Globus pallidus (tissue), 1 donor: Measurements from ENCODE around the gene ZCRB1.
"Not testable (repeated sequence)": the region's sequence is repeated elsewhere in the genome, so short reads cannot be mapped to it uniquely, and the experiment has no call there.

Experiments
- DNase-seq: peaks from one replicate; pipeline ENCODE4 v3.0.0-alpha.2; 2015; ENCODE audit warnings: low spot score

ZCRB1 gene, protein sequence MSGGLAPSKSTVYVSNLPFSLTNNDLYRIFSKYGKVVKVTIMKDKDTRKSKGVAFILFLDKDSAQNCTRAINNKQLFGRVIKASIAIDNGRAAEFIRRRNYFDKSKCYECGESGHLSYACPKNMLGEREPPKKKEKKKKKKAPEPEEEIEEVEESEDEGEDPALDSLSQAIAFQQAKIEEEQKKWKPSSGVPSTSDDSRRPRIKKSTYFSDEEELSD

DNA sequence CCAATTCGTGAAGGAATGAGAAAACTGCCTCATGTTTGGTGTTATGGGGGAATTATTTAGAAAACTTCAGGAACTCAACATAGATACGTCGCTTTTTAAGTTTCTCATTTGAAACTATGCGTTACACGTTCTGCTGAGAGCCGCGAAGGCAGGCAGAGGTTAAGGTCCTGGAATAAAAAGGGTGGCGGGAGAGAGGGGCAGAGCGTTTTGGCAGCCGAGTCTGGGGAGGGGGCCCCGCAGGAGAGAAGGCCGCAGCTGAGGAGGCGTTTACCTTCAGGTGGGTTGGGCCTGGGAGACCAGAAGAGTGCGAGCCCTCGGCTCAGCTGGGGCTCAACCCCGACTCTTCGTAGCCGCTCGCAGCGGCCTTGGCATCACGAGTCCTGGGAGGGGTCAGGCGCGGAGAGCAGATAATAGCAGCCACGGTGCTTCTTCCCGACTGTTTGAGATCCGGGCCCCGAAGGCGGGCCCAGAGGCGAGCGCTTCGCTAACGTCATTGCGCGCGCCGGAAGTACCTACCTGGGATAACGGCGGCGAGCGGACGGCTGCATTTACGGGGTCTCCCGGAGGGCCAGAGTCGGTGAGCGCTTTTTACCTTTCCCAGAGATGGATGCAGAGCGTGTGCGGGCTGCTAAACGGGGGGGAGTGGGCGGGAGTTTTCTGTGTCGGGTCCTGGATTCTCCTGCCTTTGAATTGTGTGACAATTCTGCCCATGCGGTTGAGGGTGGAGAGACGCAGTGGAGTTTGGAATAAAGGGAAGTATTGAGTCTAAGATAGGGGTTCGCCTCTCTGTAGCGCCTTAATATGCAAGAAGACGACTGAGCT, at the start of gene ZCRB1, which contains the start of gene PPHLN1:
ZCRB1 (minus strand) TSS at position 442 of the 822 bp plus-strand sequence. CDS start 1,992 bp downstream, outside the sequence.
PPHLN1 (plus strand) TSS at position 515 of the 822 bp plus-strand sequence. CDS start 9,736 bp downstream, outside the sequence.
- peak; percentile 76 for DNase-seq

DNA sequence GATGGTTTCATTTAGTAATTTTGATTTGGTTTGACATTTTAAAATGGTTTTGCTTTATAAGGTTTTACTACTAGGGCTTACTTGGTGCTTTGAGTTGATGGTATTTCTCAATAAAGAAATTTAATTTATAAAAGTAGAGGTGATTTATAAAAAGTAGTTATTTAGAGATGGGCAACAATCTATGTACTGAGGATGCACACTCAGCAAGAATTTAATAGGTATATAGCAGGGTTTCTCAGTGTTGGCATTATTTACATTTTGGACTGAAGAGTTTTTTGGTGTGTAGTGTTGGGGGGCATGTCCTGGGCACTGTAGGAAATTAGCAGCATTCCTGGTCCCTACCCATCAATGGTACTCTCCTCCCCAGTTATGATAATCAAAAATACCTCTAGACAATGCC, 47.8 kb upstream of the ZCRB1 start:
- DNase-seq, result no peak

DNA sequence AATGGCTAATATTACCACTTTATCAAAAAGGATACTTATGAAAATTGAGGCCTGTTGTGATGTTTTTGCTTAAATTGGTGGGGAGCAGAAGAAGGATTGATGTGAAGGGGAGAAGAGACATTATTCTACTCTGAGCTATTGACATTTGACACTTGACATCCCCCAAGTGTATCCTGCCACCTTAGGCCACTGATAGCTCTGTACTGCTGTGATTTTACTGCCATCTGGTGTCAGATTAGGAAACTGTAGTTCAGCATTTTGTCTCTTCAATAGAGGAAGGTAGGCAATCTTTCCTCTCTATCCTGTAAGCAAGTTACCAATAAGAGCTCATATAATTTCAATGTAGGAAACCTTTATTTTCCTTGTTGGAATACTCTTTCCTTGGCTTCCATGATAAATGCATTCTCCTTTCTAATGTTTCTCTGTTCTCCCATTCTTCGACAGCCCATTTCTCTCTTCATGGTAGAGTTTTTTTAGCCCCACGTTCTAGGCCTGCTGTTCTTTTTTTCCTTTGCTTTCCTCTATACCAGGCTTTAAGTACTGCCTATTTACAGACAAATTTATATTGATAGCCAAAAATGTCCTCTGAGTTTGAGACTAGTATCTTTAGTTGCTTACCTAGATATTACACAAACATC, 46.4 kb upstream of the ZCRB1 start:
- peak; percentile 54 for DNase-seq

DNA sequence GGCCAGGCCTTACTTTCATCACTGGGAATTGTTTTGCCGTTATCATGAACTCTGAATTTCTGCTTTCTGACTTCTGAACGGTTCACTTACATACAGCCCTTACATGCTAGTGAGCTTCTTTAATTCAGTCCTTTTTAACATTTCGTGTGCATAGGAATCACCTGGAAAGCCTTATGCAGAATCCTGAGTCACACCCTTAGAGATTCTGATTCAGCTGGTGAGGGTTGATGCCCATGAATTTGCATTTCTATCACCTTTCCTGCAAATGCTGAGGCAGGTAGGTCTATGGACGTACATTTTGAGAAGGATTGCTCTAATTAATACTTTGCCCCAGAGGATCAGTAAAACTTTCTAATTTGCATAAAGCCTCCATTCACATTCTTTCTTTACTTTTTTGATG, 44.1 kb upstream of the ZCRB1 start:
- DNase-seq, result no peak

DNA sequence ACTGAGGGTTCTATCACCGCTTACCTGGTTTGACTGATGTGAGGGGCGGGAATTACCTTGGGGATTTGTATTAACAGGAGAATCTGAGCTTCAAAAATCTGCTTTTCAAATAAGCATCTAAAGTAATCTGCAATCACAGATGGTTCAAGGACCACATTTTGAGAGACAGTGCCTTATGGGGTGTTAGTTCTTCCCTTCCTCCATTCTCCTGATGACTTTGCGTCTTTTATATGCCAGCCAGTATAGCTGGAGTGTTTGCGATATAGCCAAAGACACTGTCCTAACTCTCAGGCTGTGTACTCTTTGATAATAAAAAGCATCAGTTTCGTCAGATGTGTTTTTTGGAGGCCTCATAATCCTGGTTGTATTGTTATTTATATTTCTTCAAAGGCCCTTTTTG, 39.6 kb upstream of the ZCRB1 start:
- no peak for DNase-seq

DNA sequence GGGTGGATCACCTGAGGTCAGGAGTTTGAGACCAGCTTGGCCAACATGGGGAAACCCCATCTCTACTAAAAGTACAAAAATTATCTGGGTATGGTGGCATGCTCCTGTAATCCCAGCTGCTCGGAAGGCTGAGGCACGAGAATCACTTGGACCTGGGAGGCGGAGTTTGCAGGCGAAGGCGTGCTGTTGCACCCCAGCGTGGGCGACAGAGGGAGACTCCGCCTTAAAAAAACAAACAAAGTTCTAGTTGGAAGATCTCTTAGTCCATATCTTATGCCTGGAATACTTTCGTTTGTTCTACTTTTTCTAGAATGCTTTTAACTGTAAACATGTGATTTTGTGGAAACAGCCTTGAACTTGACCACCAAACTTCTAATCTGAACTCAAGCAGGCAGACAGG, 38.8 kb upstream of the ZCRB1 start:
- no peak for DNase-seq

DNA sequence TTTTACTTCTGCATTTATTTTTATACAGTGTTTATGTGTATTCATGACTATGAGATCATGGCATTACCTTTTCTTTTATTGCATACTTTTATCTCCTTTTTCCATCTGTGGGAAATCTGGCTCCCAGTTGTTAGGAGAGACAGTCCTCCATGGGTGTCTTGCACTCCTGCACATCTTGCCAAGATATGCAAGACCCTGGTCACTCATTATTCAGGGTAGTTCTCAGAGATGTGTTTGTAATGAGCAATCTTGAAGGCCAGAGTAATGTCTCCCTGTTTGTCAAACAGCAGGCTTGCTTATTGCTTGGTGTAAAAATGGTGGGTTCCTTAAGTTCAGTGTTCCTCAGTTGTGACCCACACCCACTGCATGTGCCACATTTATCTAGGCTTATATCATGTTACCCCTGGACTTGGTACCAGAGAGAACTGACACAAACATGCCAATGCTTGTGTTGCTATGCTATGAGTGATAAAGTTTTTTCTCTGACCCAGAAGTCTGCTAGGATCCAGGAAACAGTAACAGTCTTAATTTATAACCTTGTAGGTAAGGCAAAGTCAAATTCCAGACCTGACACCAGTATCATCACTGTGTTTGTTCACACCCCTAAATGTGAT, 36.9 kb upstream of the ZCRB1 start:
- no peak for DNase-seq

DNA sequence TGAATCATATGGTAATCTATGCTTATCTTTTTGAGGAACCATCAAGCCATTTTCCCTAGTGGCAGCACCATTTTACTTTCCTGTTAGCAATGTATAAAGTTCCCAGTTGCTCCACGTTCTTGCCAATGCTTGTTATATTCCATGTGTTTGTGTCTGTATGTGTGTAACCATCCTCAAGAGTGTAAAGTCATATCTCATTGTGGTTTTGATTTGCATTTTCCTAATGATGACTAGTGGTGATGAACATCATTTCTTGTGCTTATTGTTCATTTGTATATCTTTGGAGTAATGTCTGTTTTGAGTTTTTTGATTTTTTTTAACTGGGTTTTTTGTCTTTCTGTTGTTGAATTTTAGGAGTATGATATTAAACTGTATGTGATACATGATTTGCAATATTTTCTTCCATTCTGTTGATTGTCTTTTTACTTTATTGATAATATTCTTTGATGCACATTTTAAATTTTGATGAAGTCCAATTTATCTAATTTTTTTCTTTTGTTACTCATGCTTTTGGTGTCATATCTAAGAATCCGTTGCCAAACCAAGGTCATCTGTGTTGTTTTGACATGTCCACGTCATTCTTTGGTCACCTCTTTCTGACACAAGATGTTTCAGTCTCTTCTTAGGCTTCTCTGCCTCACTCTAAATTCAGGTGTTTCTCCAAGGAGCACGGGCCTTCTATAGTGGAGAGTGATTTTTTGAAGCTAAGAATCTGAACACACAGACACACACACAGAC, 36.2 kb upstream of the ZCRB1 start:
- no peak for DNase-seq

DNA sequence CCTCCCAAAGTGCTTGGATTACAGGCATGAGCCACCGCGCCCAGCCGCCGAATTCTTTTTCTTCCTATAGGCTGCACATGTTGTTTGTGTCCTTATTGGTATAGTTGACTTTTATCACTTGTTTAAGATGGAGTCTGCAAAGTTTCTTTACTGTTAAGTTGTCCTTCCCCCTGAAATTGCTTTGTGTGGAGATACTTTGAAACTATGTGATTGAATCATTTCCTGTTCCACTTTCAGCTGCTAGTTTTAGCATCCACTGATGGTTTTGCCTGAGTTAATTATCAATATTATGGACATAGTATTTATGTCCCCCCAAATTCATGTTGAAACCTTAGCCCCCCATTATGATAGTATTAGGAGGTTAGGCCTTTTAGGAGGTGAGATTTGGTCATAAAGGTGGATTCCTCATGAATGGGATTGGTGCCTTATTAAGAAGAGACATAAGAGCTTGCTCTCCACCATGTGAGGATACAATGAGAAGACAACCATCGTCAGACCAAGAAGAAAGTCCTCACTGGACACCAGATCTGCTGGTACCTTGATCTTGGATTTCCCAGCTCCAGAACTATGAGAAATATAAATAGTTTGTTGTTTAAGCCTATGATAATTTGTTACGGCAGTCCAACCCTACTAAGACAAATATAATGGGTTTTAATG, 35.0 kb upstream of the ZCRB1 start:
- no peak for DNase-seq

DNA sequence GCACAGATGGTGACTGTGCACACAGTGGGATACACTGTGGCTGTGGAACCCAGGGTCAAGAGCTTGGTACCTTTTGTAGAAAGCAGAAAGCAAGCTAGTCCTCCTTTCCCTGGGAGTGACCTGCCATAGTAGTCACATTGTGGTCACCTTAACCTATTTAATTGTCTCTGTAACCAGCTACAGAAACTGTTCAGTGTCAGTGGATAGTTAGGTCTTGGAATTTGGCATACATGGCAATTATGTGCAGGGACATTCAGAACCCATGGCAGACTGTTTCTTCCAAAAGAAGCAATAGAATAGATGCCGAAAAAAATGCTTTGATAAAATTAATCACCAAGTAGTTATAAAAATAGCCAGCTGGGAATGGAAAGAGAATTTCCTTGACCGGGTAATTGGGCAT, 30.4 kb upstream of the ZCRB1 start:
- no peak for DNase-seq

DNA sequence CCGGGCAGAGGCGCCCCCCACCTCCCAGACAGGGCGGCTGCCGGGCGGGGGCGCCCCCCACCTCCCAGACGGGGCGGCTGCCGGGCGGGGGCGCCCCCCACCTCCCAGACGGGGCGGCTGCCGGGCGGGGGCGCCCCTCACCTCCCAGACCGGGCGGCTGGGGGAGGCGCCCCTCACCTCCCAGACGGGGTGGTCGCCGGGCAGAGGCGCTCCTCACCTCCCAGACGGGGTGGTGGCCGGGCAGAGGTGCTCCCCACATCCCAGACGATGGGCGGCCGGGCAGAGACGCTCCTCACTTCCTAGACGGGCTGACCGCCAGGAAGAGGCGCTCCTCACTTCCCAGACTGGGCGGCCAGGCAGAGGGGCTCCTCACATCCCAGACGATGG, 24.1 kb upstream of the ZCRB1 start:
- DNase-seq, result not testable (repeated sequence)

DNA sequence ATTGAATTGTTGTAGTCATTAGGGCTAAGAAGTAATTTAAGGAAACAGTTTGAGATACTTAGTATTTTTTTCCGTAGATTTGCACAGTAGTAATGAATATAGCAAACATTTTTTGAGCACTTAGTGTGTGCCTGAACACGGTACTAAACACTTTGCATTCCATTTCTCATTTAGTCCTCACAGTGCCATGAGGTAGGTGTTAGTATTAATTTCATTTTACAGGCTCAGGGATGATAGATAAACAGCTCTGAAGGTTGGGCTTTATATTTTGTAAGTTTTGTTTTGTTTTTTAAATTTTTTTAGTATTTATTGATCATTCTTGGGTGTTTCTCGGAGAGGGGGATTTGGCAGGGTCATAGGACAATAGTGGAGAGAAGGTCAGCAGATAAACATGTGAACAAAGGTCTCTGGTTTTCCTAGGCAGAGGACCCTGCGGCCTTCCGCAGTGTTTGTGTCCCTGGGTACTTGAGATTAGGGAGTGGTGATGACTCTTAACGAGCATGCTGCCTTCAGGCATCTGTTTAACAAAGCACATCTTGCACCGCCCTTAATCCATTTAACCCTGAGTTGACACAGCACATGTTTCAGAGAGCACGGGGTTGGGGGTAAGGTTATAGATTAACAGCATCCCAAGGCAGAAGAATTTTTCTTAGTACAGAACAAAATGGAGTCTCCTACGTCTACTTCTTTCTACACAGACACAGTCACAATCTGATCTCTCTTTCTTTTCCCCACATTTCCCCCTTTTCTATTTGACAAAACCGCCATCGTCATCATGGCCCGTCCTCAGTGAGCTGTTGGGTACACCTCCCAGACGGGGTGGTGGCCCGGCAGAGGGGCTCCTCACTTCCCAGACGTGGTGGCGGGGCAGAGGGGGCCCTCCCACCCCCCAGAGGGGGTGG, 23.5 kb upstream of the ZCRB1 start:
- not testable (repeated sequence) for DNase-seq

DNA sequence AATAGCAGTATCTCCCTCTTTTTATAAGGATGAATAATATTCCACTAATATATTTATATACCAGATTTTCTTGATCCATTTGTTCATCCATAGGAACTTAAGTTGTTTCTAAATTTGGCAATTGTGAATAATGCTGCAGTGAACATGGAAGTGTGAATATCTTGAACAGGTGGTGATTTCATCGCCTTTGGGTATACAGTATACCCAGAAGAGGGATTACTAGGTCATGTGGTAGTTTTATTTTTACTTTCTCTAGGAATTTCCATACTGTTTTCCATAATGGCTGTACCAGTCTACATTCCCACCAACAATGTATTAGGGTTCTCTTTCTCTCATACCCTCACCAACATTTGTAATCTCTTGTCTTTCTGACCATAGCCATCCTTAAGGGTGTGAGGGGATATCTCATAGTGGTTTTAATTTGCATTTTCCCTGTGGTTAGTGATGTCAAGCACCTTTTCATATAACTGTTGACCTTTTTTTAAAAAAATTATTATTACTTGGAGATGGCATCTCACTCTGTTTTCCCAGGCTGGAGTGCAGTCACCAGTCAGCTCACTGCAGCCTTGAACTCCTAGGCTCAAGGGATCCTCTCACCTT, 20.6 kb upstream of the ZCRB1 start:
- no peak for DNase-seq

DNA sequence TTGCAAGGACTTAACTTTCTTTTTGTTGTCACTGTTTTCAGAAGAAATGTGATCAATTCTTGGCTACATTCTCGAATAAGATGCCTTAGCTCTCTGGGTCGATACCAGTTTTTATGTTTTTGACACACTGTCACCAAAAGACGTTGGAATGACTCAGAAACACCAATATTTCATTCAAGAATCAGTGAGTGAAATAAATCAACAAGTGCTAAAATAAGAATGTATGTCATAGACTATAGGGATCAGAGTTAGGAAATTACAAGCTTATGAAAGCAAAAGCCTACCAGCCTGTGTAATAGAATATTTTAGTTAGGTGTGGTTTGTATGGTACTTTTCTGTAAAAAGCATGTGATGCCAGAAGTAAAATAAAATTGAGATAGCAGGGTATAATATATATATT, 17.8 kb upstream of the ZCRB1 start:
- no peak for DNase-seq

DNA sequence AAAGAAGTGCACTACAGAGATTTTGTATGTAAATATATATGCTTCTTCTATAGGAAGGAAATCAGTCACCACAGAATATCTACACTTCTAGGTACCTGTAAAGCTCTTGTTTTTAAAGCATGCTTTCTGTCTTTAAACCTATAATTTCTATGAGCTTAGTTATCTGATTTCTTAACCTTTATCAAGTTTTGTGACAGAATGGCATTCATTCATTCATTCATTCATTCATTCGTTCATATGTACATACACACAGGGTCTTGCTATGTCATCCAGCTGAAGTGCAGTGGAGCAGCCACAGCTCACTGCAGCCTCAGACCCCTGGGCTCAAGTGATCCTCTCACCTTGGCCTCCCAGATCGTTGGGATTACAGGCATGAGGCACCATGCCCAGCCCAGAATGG, 16.1 kb upstream of the ZCRB1 start:
- no peak for DNase-seq

DNA sequence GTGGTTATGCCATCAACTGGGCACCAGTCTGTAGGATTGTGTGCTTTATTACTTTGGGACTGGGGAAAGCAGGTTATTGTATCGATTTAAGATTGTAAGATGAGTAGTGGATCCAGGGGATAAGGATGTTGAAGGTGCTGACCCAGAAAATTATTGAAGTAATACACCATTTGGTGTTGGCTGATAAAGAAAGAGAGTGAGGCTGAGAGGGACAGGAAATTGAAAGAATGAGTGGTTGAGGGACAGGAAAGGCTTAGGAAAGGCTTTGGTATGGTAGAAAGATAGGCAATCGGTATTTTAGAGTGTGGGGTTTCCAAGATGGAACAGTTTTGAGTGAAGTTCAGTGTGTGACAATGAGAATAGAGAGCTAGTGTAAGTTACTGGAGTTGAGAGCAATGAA, 12.4 kb upstream of the ZCRB1 start:
- DNase-seq, result no peak

DNA sequence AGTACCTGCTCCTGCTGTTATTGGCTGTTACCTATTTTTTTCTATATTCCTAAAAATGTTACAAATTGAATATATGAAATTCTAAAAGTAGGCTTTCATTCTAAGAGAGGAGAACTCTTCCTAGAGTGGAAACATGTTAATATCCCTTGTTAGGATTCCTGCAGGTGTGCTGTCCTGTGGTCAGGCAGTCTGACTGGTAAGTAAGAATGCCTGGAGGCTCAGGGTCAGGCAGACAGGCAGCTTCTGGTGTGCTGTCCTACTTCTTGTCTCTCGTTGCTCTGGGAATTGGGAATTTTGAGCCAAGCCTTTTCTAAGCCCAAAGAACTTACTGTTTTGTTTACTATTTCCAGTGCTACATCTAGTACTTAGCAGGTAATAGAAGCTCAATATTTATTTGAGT, 10.4 kb upstream of the ZCRB1 start:
- no peak for DNase-seq

DNA sequence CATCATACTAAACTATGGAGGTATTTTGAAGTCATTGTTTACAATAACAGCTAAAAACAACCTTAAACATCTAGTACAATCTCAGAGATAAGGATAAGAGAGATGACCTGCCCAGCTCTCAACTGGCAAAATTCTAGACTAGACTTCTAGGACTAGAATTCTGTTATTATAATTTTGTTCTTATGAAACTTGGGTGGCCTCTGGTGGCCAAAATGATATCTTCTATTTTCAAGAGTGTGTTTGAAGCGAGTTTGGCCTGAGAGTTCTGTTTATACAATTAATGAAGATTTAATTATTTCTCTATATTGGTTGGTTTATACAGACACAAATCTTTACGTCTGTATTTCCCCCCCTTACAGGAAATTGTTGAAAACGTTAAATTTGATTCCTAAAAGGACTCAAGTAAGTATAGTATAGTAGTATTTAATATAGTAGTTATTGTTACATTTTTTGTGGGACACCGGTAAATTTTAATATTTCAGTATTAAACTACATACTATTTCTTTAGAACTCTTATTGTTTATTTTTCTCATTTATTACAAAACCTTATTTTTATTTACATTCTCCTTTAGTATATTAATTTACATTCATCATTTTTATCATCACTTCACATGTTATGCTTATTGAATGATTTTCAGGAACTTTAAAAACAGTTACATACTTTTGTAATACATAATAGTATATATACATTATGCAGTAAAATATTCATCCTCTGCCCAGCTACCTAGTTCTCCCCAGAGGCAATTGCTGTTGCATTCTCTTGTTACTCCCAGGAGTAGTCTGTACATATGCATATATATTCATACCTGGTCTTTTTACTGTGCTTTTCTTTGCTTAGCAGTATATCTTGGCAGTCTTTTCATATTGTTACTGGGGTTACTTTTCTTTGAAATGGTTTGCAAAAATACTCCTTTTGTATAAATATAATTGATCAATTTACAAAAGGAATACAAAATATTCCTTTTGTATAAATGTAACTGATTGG, 6.7 kb upstream of the ZCRB1 start:
- peak; percentile 52 for DNase-seq

DNA sequence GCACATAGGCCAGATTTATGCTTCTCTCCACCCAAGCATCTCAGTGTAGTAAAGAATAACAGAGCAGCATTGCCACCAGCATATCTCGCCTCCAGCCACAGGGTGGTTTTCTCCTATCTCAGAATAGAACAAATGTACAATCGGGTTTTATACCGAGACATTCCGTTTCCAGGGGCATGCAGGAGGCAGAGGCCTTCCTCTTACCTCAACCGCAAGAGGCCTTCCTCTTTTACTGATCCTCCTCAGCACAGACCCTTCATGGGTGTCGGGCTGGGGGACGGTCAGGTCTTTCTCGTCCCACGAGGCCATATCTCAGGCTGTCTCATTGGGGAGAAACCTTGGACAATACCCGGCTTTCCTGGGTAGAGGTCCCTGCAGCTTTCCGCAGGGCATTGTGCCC, 4.2 kb upstream of the ZCRB1 start:
- DNase-seq, result not testable (repeated sequence)
